Stimulated activated naive CD4-positive, alpha-beta T cell treated with Interleukin-2 at 50 U/mL for 16 hours (primary cell): ENCODE measurements around the gene NUP88.
A peak's percentile ranks its signal among the peaks of the same experiment; 100 is the strongest.

Experiments
- DNase-seq: peaks from one replicate; lab custom pipeline; 2025; lab: John Stamatoyannopoulos, UW

NUP88 gene

GRCh38 chr17:5419959-5420653, 644 bp upstream of the NUP88 start, which contains the start of gene RPAIN:
RPAIN (plus strand) TSS chr17:5420182; CDS start chr17:5420211, 29 bp downstream.
- peak; percentile 89 for DNase-seq

GRCh38 chr17:5418858-5419355, 555 bp downstream of the NUP88 start:
- peak; percentile 74 for DNase-seq

- DNase-seq = no peak
Observed at GRCh38 chr17:5416901-5417300, 2.6 kb downstream of the NUP88 start.

- no peak for DNase-seq
Observed at GRCh38 chr17:5413682-5414081, 5.8 kb downstream of the NUP88 start.

GRCh38 chr17:5410594-5411272, 8.7 kb downstream of the NUP88 start:
- DNase-seq = no peak

- no peak for DNase-seq
Observed at GRCh38 chr17:5408186-5408585, 11.3 kb downstream of the NUP88 start.

GRCh38 chr17:5405400-5405799, 14.1 kb downstream of the NUP88 start:
- DNase-seq = no peak

GRCh38 chr17:5399767-5400166, 19.7 kb downstream of the NUP88 start:
- no peak for DNase-seq

- DNase-seq = no peak
Observed at GRCh38 chr17:5396612-5397011, 22.9 kb downstream of the NUP88 start.

- no peak for DNase-seq
Observed at GRCh38 chr17:5391678-5392077, 27.8 kb downstream of the NUP88 start.

GRCh38 chr17:5381542-5381941, 37.9 kb downstream of the NUP88 start:
- DNase-seq = no peak

- DNase-seq = no peak
Observed at GRCh38 chr17:5380491-5381135, 38.8 kb downstream of the NUP88 start.

GRCh38 chr17:5379351-5380107, 39.9 kb downstream of the NUP88 start:
- DNase-seq = no peak

- no peak for DNase-seq
Observed at GRCh38 chr17:5378566-5379207, 40.8 kb downstream of the NUP88 start.

- no peak for DNase-seq
Observed at GRCh38 chr17:5373112-5373511, 46.4 kb downstream of the NUP88 start.

GRCh38 chr17:5370411-5370810, 49.1 kb downstream of the NUP88 start:
- no peak for DNase-seq

GRCh38 chr17:5365831-5366230, 53.6 kb downstream of the NUP88 start:
- no peak for DNase-seq

- DNase-seq = no peak
Observed at GRCh38 chr17:5364696-5365095, 54.8 kb downstream of the NUP88 start.

- no peak for DNase-seq
Observed at GRCh38 chr17:5364156-5364555, 55.3 kb downstream of the NUP88 start.

- no peak for DNase-seq
Observed at GRCh38 chr17:5362162-5362811, 57.2 kb downstream of the NUP88 start.

GRCh38 chr17:5361426-5361825, 58.0 kb downstream of the NUP88 start:
- DNase-seq = no peak
